Activated CD4-positive, alpha-beta memory T cell treated with anti-CD3 and anti-CD28 coated beads, Interleukin-2, amount 10 ng/mL, durations not matched to agents 7 days and 5 days (primary cell): Measurements from ENCODE around the gene MAP2K7. TPM values are rescaled to one million over a fixed set of nuclear protein-coding genes. Genes with fewer than 3 reads are reported as not detected.
"Not testable (repeated sequence)": the region's sequence is repeated elsewhere in the genome, so short reads cannot be mapped to it uniquely, and the experiment has no call there.

Experiments
- CTCF ChIA-PET: fragments of 350-600 bp; sonication (Branson Sonifier 250); formaldehyde crosslinking; loops from one replicate; lab custom pipeline; 2021; ENCODE audit warnings: antibody characterized with exemption, inconsistent platforms; lab: Charles Lee
- POLR2A ChIA-PET: fragments of 350-600 bp; sonication (Branson Sonifier 250); formaldehyde crosslinking; loops from one replicate; lab custom pipeline; 2021; ENCODE audit warnings: antibody characterized with exemption; lab: Charles Lee
- DNase-seq: peaks from one replicate; pipeline ENCODE4 v3.0.0-alpha.2; 2020
- H3K27ac Mint-ChIP-seq: one replicate; pipeline ENCODE4 v1.8.0; 2021; ENCODE audit warnings: mild to moderate bottlenecking, mixed read lengths
- H3K27me3 Mint-ChIP-seq: one replicate; pipeline ENCODE4 v1.8.0; 2021; ENCODE audit warnings: mixed read lengths
- H3K36me3 Mint-ChIP-seq: one replicate; pipeline ENCODE4 v1.8.0; 2021; ENCODE audit warnings: low read depth, mixed read lengths
- H3K4me1 Mint-ChIP-seq: one replicate; pipeline ENCODE4 v1.8.0; 2021; ENCODE audit warnings: mixed read lengths
- H3K4me3 Mint-ChIP-seq: one replicate; pipeline ENCODE4 v1.8.0; 2021; ENCODE audit warnings: mild to moderate bottlenecking, mixed read lengths
- H3K9me3 Mint-ChIP-seq: one replicate; pipeline ENCODE4 v1.8.0; 2021; ENCODE audit warnings: mixed read lengths
- total RNA-seq, 2 experiments: library from RNA; stranded (reverse); gene quantifications; one replicate each; pipeline ENCODE4 v1.2.3, GENCODE V29; 2021

MAP2K7 gene
- total RNA-seq, 2 experiments from 2014 or later = 42.6 to 42.9 TPM

GRCh38 chr19:7879111-7879807 lies 24.4 kb upstream of the MAP2K7 start:
- no peak for DNase-seq
- no peak overlapping the region for H3K27ac Mint-ChIP-seq
- ChIA-PET CTCF (interaction anchor here (2.0 kb wide), 1 partner anchor 10 kb away, joined by 8 read pairs; no protein-coding TSS in a partner anchor), POLR2A (no interaction called here)
- peaks cover 3% of the 10 kb centered on the region for H3K9me3 Mint-ChIP-seq
- peaks cover 9% of the 10 kb centered on the region for H3K27me3 Mint-ChIP-seq
- no peak overlapping the region for H3K4me3 Mint-ChIP-seq
- peaks cover 3% of the 10 kb centered on the region for H3K4me1 Mint-ChIP-seq
- H3K36me3 Mint-ChIP-seq = no peaks in the 10 kb centered on the region

GRCh38 chr19:7879836-7880235 lies 23.8 kb upstream of the MAP2K7 start:
- Mint-ChIP-seq H3K9me3 (peaks cover 3% of the 10 kb centered on the region), H3K4me1 (no peaks in the 10 kb centered on the region), H3K36me3 (no peaks in the 10 kb centered on the region), H3K27ac (no peak overlapping the region), H3K27me3 (peaks cover 5% of the 10 kb centered on the region), H3K4me3 (no peak overlapping the region)
- POLR2A ChIA-PET = no interaction called here
- CTCF ChIA-PET = interaction anchor here (2.0 kb wide), 1 partner anchor 11 kb away, joined by 8 read pairs; no protein-coding TSS in a partner anchor
- no peak for DNase-seq

GRCh38 chr19:7881910-7882309 lies 21.8 kb upstream of the MAP2K7 start:
- Mint-ChIP-seq H3K27ac (no peak overlapping the region), H3K9me3 (peaks cover 3% of the 10 kb centered on the region), H3K4me1 (no peaks in the 10 kb centered on the region), H3K27me3 (no peaks in the 10 kb centered on the region), H3K4me3 (no peak overlapping the region), H3K36me3 (no peaks in the 10 kb centered on the region)
- ChIA-PET POLR2A (no interaction called here), CTCF (interaction anchor here (1.9 to 2.0 kb wide), 2 partner anchors 13 to 22 kb away, joined by 6 to 8 read pairs; partner anchors contain the start of gene MAP2K7)
- DNase-seq = no peak

- ChIA-PET POLR2A (no interaction called here), CTCF (interaction anchor here (0.9 to 1.0 kb wide), 2 partner anchors 18 to 202 kb away, joined by 3 to 4 read pairs; partner anchors contain the start of gene TRAPPC5)
- no peak for DNase-seq
- Mint-ChIP-seq H3K9me3 (peaks cover 3% of the 10 kb centered on the region), H3K4me3 (no peak overlapping the region), H3K36me3 (no peaks in the 10 kb centered on the region), H3K27ac (no peak overlapping the region), H3K4me1 (no peaks in the 10 kb centered on the region), H3K27me3 (peaks cover 3% of the 10 kb centered on the region)
Measured at GRCh38 chr19:7883105-7883504, 20.6 kb upstream of the MAP2K7 start.

- ChIA-PET CTCF (interaction anchor here (0.9 to 1.0 kb wide), 2 partner anchors 17 to 203 kb away, joined by 3 to 4 read pairs; partner anchors contain the start of gene TRAPPC5), POLR2A (no interaction called here)
- no peak for DNase-seq
- no peak overlapping the region for H3K27ac Mint-ChIP-seq
- peaks cover 6% of the 10 kb centered on the region for H3K27me3 Mint-ChIP-seq
- H3K9me3 Mint-ChIP-seq = peaks cover 3% of the 10 kb centered on the region
- H3K36me3 Mint-ChIP-seq = no peaks in the 10 kb centered on the region
- no peak overlapping the region for H3K4me3 Mint-ChIP-seq
- peaks cover 3% of the 10 kb centered on the region for H3K4me1 Mint-ChIP-seq
Measured at GRCh38 chr19:7883796-7884570, 19.7 kb upstream of the MAP2K7 start.

GRCh38 chr19:7885818-7886217 lies 17.9 kb upstream of the MAP2K7 start:
- Mint-ChIP-seq H3K27me3 (peaks cover 7% of the 10 kb centered on the region), H3K9me3 (peaks cover 3% of the 10 kb centered on the region), H3K27ac (no peak overlapping the region), H3K4me1 (peaks cover 3% of the 10 kb centered on the region), H3K4me3 (no peak overlapping the region), H3K36me3 (no peaks in the 10 kb centered on the region)
- ChIA-PET CTCF (interaction anchor here (1.0 kb wide), 1 partner anchor 17 kb away, joined by 5 read pairs; no protein-coding TSS in a partner anchor), POLR2A (no interaction called here)
- no peak for DNase-seq

GRCh38 chr19:7887408-7888144 lies 16.1 kb upstream of the MAP2K7 start:
- Mint-ChIP-seq H3K4me1 (peaks cover 3% of the 10 kb centered on the region), H3K4me3 (no peak overlapping the region), H3K36me3 (no peaks in the 10 kb centered on the region), H3K27ac (no peak overlapping the region), H3K9me3 (no peaks in the 10 kb centered on the region), H3K27me3 (peaks cover 7% of the 10 kb centered on the region)
- no peak for DNase-seq
- ChIA-PET POLR2A (no interaction called here), CTCF (no interaction called here)

- DNase-seq = peak; percentile 37
- peaks cover 3% of the 10 kb centered on the region for H3K4me1 Mint-ChIP-seq
Measured at GRCh38 chr19:7888145-7888825, 15.4 kb upstream of the MAP2K7 start, which contains the start of gene LRRC8E. TSS of gene LRRC8E (plus strand) at chr19:7888510. CDS start at chr19:7895604, 7,094 bp downstream.

GRCh38 chr19:7888826-7889217 lies 14.9 kb upstream of the MAP2K7 start:
- ChIA-PET POLR2A (no interaction called here), CTCF (interaction anchor here (1.2 kb wide), 1 partner anchor 19 kb away, joined by 5 read pairs; no protein-coding TSS in a partner anchor)
- Mint-ChIP-seq H3K36me3 (no peaks in the 10 kb centered on the region), H3K9me3 (no peaks in the 10 kb centered on the region), H3K27ac (no peak overlapping the region), H3K4me3 (no peak overlapping the region), H3K27me3 (peaks cover 7% of the 10 kb centered on the region), H3K4me1 (peaks cover 3% of the 10 kb centered on the region)
- DNase-seq = no peak

More at GRCh38 chr19:7888145-7888825, 15.4 kb upstream of the MAP2K7 start, which contains the start of gene LRRC8E:
- peaks cover 7% of the 10 kb centered on the region for H3K27me3 Mint-ChIP-seq
- no peak within 1 kb of the TSS for H3K4me3 Mint-ChIP-seq
- H3K9me3 Mint-ChIP-seq = no peaks in the 10 kb centered on the region
- ChIA-PET POLR2A (no interaction called here), CTCF (interaction anchor here (1.2 kb wide), 1 partner anchor 19 kb away, joined by 5 read pairs; no protein-coding TSS in a partner anchor)
- H3K36me3 Mint-ChIP-seq = no peaks in the 10 kb centered on the region
- no peak within 1 kb of the TSS for H3K27ac Mint-ChIP-seq

GRCh38 chr19:7893362-7894101 lies 10.1 kb upstream of the MAP2K7 start:
- DNase-seq, H3K27me3 Mint-ChIP-seq, CTCF ChIA-PET, H3K36me3 Mint-ChIP-seq, H3K4me1 Mint-ChIP-seq, POLR2A ChIA-PET, H3K9me3 Mint-ChIP-seq, H3K27ac Mint-ChIP-seq, H3K4me3 Mint-ChIP-seq: not testable (repeated sequence)

- Mint-ChIP-seq H3K9me3 (no peaks in the 10 kb centered on the region), H3K27me3 (peaks cover 3% of the 10 kb centered on the region), H3K27ac (no peak overlapping the region), H3K4me3 (no peak overlapping the region), H3K4me1 (no peaks in the 10 kb centered on the region), H3K36me3 (no peaks in the 10 kb centered on the region)
- CTCF ChIA-PET = no interaction called here
- no peak for DNase-seq
- POLR2A ChIA-PET = no interaction called here
Measured at GRCh38 chr19:7894612-7895309, 8.9 kb upstream of the MAP2K7 start.
